HG03039 (cell line): ENCODE data around the gene BACE2.

ENCODE experiments used
- ATAC-seq: cut with Tn5 transposase; IDR thresholded peaks from one replicate; pipeline ENCODE4 v1.9.1; 2021; ENCODE audit warnings: mild to moderate bottlenecking, moderate library complexity; ENCODE audit not compliant: unreplicated experiment

Gene BACE2

DNA sequence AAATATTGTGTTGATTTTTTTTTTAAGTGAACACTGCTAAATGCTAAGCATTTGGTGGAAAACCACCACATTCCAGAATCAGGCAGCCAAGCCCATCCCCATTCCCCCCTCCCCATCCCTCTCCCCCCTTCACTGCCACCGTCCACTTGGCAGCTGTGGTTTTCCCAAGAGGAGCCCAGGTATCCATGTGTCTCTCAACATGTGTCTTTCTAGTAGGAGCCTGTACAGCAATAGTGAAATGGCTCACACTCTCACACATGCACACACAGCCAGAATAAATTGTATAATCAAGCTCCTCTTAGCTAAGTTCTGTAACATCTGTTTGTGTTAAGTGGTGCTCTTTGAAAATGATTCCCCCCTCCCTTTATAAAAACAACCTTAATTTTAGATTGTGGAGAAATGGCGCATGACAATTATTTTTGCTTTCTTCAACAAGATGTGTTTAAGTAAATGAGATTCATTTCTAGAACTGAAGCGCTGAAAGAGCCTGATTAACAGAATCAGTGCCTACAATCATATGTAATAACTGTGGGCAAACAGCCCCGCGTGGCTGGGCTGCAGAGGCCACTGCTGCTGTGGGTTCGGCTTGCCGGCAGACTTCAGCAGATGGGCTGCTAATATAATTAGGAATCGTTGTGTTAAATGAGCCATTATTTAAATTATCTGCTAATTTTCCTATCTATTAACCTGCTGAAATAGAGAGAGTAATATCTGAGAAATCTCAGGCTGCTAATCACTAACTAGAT, 43.3 kb downstream of the BACE2 start:
- ATAC-seq = no peak

GRCh38 chr21:41213021-41213420, 45.1 kb downstream of the BACE2 start:
- ATAC-seq = no peak

DNA sequence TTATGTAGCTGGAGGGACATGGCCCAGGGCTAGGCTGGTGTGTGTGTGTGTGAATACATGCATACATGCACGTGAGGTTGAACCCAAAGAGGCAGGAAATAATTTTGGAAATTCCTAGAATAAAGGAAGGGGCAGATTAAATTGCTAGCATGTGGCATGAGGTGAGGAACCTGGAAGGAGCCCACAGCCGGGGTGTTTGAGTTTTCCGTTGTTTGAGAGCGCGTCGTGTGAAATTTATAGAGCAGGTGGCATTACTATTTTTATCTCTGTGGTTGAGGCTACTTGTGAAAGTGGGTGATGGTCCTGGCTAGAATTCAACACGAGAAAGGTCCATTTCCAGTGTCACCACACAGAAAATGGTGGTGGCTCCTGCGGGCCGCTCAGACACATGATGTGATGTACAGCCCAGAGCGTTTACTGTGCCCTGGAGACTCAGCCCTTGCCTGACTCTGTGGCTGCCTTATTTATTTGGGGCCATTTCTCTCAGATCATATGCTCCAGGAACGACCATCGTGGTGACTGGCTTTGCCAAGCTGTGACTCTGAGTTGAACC, 48.0 kb downstream of the BACE2 start:
- no peak for ATAC-seq

- ATAC-seq = no peak
Observed at GRCh38 chr21:41216486-41216885, 48.5 kb downstream of the BACE2 start.

GRCh38 chr21:41217671-41218385, 49.9 kb downstream of the BACE2 start:
- no peak for ATAC-seq

DNA sequence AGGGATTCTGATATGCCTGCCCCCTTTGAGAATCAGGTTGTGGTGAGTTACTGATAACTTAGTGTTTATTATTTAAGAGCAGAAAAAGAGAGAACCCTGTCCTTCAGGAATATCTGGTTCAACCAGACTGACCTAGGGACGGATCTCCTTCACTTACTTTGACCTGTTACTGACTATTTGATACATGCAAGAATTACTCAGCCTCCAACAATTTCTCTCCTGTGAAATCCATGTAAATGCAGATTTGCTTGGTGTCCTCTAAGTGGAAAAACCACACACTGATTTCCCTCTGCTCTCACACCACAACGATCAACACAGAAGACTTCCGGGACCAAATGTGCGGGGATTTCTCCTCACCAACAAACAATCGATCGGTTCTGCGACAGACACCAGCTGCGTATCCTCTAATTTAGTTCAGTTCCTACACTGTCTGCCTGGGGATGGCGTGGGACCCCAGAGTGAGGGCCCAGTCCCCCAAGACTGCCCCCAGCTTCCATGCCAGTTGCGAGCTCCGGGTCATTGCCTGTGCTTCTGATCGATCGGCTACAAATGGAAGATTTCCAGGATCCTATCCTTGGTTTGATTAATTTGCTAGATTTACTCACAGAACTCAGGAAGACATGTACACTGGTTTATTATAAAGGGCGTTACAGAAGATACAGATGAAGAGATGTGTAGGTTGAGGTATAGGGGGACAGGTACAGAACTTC, 51.7 kb downstream of the BACE2 start:
- no peak for ATAC-seq

DNA sequence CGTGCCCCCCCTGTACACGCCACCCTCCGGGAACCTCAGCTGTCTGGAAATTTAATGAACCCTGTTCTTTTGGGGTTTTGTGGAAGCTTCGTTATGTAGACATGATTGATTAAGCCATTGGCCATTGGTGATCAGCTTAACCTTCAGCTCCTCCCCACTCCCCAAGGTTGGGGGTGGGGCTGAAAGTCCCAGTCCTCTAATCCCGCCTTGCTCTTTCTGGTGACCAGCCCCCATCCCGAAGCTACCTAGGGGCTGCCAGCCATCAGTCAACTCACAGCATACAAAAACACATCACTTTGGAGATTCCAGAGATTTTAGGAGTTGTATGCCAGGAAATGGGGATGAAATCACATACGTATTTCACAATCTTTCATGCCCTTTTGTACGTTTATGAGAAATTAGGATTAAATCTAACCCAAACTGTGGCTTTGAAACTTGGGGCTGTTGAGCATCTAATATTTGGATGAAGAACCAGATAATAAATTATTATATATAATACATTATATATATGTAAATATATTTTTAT, 52.3 kb downstream of the BACE2 start:
- ATAC-seq = no peak

- ATAC-seq = no peak
Observed at GRCh38 chr21:41222247-41223068, 54.5 kb downstream of the BACE2 start.

DNA sequence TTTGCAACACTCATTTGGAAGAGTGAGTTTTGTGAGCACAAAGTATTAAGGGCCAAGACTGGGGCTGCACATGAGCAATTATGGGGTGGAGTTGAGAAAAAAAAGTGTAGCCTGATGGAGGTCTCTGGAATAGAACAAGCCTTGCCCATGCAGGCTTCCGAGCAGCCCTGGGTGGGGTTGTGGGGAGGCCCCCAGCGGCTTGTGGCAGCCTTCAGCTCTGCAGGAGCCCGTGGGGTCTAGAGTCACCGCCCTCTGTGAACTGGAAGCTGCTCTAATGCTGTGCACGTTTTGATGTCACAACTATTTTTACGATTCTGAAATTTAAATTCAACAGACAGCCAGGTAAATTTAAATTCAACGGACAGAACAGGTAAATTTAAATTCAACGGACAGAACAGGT, 58.9 kb downstream of the BACE2 start:
- no peak for ATAC-seq

DNA sequence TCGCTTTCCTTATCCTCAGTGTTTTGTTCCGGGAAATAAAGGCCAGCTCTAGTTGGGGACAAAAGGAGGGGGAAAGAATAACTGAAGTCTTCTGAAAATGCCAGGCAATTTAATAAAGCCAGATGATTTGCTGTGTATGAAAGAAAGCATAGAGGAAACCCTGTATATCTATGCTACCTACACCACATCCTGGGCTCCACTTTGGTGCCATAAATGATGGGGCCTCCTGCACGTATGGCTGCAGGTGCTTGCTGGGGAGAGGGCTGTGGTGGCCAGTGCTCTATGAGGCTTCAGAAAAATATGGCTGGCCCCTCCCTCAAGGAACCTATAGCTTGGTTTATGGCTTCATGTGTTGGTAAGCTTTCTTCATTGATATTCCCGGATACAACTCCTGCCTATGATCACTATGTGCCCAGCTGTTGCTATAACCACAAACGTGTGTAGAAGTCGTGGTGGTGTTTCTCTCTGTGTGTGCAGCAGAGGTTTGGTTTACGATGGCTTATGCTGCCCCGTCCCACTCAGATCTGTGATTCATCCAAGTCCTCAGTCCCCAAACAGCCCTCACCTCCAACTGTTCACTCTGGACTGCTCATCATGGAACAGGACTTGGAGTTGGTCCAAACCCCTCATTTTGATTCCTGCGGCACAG, 59.5 kb downstream of the BACE2 start:
- ATAC-seq = no peak

DNA sequence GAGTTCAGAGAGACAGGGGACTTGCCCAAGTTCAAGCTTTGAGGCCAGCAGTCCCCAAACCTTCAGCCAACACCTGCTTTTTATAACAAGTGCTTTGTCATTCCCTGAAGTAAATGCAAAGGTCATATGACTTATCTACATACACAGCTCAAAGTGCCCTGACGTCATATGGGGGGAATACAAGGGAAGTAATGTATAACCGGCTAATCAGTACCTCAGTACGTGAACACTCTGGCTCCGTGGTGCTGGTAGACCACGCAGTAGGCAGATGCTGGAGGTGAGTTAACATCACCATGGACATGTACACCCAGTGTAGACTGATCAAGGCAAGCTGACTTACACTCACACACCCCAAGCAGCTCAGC, 60.0 kb downstream of the BACE2 start:
- no peak for ATAC-seq

- ATAC-seq = no peak
Observed at GRCh38 chr21:41228492-41228891, 60.5 kb downstream of the BACE2 start.

DNA sequence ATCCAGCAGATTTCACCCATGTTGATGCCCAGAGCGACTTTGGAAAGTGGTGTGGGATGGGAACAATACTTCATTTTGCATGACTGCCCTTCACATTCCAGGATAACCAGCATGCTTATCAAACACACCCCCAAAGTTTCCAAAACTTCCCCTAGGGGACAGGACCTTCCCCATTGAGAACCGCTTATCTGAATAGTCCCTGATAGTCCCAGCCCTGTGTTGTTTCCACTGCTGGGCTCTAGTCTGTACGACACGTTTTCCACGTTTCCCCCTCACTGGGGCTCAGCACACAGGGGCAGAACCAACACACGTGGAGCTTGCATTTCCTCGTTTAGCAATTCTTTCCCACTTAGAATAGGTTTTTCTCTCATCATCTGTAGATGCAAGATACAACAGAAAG, 61.0 kb downstream of the BACE2 start:
- ATAC-seq = no peak

- no peak for ATAC-seq
Observed at GRCh38 chr21:41229509-41230248, 61.7 kb downstream of the BACE2 start.

DNA sequence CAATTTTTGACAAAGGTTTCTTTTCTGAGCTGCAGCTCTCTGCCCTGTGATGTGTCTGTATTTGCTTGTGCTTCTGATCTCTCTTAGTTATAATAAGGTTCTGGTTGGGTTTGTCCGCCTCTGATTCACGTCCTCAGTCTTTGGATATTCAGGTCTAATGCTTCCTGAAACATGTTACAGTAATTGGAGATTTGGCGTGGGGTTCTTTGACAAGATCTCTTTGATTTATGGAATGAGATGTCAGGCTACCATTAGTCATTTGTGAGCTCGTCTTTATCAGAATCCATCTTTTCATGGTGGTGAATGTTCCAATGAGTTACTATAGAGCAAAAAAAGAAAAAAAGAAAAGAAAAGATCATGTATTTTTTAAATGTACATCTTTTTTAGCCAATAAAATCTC, 62.5 kb downstream of the BACE2 start:
- ATAC-seq = no peak

DNA sequence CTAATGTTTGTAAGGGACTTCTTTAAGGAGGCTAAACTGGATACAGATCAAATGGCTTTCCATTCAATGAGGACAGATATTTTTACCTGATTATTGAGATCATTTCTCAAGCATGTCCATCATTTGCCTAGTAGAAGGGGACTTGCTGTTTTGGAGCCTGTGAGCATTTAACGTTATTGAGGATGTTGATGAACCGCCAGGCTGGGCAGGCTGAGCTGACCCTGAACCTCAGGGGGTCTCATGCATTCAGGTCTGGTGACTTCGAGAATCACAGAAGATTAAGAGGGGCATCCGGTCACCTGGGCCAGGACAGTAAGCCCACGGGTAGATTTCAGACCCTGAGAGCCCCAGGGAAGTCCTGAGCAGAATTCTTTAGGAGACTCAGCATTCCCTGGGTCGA, 63.1 kb downstream of the BACE2 start:
- no peak for ATAC-seq

GRCh38 chr21:41232013-41232412, 64.1 kb downstream of the BACE2 start:
- no peak for ATAC-seq

GRCh38 chr21:41233916-41234315, 66.0 kb downstream of the BACE2 start:
- no peak for ATAC-seq

GRCh38 chr21:41234569-41234968, 66.6 kb downstream of the BACE2 start:
- no peak for ATAC-seq
